Smooth muscle cell of the pulmonary artery (primary cell): ENCODE measurements around the gene RBM11. TPM values are rescaled to one million over a fixed set of nuclear protein-coding genes. Genes with fewer than 3 reads are reported as not detected.

Experiments used
- total RNA-seq: library from RNA; depleted of rRNA; stranded (reverse); fragments of >200 nt; gene quantifications from 2 replicates; pipeline ENCODE4 v1.2.3, GENCODE V29; 2014

The RBM11 gene, protein sequence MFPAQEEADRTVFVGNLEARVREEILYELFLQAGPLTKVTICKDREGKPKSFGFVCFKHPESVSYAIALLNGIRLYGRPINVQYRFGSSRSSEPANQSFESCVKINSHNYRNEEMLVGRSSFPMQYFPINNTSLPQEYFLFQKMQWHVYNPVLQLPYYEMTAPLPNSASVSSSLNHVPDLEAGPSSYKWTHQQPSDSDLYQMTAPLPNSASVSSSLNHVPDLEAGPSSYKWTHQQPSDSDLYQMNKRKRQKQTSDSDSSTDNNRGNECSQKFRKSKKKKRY
- total RNA-seq = 0.26 TPM in 1 of 2 replicates, not detected in the other

DNA sequence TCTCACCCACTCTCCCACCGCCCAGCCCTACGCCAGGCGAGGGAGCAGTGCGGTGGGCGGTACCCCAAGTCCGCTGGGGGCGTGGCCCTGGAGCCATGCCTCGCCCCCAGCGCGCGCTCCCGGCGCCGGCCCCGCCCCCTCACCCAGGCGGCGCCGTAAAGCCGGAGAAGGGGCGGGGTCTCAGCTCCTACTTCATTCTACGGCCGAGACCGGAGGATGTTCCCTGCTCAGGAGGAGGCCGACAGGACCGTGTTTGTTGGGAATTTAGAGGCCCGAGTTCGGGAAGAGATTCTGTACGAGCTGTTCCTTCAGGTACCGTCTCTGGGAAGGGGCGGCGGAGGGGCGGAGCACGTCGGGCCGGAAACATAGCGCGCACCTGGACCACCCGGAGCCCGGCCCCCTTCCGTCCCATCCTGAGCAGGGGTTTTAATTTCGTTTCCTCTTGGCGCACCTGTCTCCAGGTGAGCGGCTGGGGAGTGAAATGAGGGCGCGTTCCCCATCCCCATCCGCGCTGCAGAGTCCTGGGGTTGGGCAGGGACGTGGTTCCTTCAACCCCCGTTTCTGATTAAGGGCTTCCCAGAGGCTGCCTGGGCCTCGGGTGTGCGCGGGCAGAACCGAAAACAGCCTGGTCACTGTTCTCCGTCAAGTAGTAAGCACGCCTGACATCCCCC, at the start of gene RBM11:
TSS of gene RBM11 (plus strand) at position 187 of the 671 bp plus-strand sequence. CDS start at position 217, 30 bp downstream.

DNA sequence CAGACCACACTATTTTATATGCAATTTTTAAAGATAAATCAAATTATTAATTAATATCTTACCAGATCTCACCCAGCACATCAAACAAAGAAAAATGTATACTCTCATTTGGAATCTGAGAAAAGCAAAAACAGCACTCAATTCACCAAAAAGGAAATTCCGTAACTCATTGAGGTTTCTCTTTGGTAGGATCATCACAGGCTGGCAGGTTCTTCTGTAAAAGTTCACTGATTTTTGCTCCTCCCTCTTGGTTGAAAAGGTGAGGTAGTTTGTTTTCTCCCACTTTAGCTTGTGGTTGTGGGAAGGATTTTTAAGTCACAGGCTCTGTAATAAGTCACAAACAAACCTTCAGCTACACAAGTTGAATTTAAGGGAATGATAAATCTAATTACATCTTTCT, 5.2 kb upstream of the RBM11 start, which contains the start of gene LIPI:
TSS of gene LIPI (minus strand) at position 218 of the 400 bp plus-strand sequence. CDS start at position 108, 110 bp downstream.

Other genes with a start within 250 kb of the RBM11 start
- not detected in 2 replicates for gene LIPI, start 5.2 kb upstream of the RBM11 start, total RNA-seq
- 70.1 and 71.0 TPM in 2 replicates for gene HSPA13, start 167.0 kb downstream of the RBM11 start, total RNA-seq